ENCODE results near the gene SARM1.
"Not testable (repeated sequence)": the region's sequence is repeated elsewhere in the genome, so short reads cannot be mapped to it uniquely, and the experiment has no call there.

The SARM1 gene

DNA sequence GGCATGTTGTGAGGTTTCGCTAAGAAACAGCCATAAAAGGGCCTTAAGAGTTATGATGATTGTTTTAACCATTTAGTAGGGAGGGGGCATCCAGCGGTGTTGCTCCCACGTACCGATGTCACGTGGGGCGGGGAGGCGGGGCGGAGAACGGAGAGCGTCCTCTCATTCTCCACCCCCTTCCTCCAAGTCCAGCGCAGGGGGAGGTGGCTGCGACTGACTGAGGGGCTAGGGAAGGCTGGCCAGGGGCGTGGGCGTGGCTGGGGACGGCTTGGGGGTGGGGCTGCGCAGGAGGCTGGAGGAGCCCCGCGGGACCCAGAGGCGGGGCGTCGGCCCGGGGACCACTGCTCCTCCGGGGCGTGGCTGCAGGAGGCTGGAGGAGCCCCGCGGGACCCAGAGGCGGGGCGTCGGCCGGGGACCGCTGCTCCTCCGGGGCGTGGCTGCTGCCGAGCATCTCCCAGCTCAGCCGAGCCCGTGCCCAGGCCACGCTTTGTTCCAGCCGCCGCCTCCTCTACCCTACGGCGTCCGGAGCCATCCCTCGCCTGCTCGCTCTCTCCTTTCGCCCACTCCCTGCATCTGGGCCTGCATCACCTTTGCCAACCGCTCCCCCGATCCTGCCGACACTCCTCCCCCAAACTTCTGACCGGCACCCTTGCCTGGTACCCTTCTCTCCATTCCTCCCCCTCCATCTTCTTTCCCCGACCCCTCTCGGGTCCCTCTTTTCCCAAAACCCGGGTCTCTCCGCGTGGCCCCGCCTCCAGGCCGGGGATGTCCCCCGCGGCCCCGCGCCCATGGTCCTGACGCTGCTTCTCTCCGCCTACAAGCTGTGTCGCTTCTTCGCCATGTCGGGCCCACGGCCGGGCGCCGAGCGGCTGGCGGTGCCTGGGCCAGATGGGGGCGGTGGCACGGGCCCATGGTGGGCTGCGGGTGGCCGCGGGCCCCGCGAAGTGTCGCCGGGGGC lies at the start of gene SARM1:
SARM1 (plus strand) TSS at position 450 of the 958 bp plus-strand sequence; CDS start at position 789, 339 bp downstream.
- peak; percentile 80 for DNase-seq

DNA sequence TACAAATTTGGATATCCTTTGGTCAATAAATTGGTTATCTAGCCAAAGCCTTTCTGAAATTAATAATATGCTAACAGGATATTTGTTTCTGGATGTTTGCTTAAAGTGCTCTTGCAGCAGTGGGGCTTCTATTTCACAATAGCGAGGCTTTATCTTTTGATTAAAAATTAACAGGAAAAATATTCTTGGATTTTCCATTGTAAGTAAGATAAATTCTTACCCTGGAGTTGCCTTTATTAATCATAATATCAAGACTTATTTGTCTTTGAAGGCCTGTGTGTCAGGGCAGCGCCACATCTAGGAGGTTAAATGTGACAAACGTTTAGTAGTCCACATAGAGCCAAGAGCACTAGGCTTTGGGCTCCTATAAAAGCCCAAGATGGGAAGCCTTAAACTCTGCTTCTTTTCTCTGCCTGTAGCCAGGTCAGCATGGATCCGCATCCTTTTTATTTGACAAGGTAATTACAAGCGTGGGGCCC lies 47.2 kb upstream of the SARM1 start:
- no peak for DNase-seq

DNA sequence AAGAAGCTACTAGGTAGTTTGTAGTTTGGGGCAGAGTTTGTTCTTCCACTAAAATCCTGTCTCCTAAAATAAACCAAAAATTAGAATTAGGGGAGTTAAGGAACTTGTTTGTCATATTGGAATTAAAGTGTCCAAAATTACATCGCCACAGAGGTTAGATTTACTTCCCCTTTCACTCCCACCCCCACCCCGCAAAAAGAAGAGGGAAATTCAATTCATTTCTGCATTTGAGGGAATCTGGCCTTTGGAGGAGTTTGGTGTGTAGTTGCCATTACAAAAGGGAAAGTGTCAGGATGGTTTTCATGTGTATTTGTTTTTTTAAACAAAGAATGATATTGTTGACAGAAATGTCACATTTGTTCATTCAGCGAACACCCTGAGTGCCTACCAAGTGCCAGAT lies 46.7 kb upstream of the SARM1 start:
- no peak for DNase-seq

DNA sequence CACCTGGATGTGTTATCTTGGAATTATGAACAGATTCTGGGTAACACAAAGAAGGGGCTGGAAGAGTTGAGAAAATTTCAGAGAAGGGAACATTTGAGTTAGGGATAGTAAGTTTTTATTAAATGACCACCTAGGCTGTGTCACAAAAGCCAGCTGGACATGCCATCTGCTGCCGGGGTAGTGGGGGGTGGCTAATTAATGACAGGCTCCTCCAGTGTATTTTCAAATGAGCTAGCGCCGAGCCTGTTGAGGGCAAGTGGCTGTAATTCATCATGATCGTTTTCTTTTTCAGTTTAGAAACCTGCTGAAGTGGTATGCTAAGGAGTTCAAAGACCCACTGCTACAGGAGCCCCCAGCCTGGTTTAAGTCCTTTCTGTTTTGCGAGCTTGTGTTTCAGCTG lies 46.3 kb upstream of the SARM1 start:
- DNase-seq, result no peak

DNA sequence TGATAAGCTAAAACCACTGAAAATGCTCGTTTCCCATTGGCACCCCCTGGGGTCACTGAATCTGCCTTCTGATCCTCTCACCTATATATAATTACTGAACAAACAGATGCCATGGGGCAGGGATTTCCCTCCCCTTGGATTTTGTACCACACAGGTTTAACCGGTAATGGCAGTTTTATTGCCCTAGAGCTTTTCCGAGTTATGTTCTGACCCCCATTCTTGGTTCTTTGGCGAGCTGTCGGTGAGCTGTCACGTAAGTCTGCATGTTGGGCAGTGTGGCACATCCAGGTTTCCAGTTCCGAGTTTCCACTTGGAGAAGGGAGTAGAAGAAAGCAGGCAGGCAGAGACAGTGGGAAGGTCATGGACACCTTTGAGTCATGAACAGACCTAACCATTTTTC lies 45.4 kb upstream of the SARM1 start:
- no peak for DNase-seq

DNA sequence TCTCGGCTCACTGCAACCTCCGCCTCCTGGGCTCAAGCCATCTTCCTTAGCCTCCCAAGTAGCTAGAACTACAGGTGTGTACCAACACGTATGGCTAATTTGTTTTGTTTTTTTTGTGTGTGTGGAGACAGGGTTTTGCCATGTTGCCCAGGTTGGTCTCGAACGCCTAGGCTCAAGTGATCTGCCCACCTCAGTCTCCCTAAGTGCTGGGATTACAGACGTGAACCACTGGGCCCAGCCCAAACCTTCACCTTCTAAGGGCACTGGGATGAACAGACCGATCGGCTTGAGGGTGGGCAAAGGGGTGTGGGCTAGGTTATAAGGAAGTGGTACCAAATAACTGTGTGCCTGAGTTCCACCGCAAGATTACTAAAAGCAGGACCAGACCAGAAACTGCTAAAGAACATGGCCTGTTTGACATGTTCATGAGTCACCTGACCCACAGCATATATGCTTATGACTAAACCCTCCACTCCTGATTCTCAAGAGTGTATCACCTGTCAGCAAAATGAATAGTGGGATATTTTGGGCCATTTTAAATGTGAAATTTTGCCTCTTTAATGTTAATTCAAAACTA lies 44.4 kb upstream of the SARM1 start:
- no peak for DNase-seq

DNA sequence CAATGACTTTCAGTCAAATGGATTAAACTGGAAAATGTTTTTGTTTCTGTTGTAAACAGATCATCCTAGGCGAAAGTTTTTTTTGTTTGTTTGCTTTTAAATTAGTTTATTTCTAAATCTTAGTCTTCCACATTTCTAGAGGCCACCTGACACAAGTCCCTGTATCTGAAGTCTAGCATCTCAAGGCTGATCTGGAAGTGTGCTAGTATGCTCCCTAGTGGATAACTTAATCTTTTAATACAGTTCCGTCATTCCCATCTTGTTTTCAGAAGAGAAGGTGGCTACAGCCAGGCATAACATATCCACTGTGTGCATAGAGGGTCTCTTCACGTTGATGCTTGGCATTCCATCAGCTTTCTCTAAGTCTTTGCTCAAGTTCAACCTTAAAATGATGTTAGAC lies 43.8 kb upstream of the SARM1 start:
- DNase-seq, result no peak

DNA sequence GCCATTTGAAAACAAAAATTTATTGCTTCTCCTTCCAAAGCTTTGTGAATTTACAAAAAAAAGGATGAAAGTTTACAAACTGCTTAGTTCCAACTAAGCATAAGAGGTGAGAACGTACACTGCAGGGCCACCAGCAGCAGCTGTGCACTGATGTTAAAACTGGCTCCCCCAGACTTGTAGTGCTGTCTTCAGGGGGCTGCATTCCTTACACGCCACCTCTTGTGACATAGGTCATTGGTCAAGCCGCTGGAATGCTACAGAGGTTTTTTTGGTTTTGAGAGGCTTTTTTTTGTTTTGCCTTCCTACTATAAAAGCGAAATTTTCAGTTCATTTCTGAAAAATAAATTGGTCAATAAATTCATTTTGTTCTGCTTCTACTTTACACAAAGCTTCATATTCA lies 43.2 kb upstream of the SARM1 start:
- DNase-seq, result no peak

DNA sequence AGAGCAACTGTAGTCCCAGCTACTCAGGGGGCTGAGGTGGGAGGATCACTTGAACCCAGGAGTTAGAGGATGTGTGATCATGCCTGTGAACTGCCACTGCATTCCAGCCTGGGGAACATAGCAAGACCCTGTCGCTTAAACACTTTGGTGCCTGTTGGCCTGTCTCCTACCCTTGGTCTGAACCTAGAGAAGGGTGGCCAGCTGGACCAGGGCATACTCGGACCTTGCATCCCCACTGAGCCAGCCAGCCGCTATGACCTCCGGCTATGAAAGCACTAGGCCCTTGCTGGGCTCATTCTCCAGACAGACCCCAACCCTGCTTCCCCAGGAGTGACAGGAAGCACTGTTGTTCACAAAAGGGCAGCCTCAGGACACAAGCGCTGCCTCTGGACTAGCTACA lies 40.8 kb upstream of the SARM1 start:
- DNase-seq, result no peak

DNA sequence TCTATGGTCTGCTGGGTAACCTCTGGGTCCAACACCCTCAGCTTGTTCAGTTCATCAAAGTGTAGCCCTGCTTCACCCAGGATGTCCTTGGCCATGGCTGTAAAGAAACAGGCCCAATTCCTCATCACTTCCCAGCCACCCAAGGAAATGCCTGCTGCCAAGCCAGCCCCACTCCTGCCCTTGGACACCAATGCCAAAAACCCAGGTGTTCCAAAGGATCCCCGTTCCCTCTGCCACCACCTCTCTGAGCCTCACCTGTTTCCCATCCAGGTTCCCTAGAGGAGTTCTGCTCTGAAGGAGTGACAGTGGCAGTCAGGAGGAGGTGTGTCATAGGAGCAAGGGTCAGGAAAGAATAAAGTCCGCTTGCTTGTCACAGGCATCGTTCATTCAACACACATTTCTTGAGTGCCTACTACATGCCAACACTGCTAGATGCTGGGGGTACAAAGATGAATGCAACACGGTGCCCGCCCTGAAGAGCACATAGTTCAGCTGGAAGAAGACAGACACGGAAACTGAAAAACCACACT lies 39.5 kb upstream of the SARM1 start:
- no peak for DNase-seq

DNA sequence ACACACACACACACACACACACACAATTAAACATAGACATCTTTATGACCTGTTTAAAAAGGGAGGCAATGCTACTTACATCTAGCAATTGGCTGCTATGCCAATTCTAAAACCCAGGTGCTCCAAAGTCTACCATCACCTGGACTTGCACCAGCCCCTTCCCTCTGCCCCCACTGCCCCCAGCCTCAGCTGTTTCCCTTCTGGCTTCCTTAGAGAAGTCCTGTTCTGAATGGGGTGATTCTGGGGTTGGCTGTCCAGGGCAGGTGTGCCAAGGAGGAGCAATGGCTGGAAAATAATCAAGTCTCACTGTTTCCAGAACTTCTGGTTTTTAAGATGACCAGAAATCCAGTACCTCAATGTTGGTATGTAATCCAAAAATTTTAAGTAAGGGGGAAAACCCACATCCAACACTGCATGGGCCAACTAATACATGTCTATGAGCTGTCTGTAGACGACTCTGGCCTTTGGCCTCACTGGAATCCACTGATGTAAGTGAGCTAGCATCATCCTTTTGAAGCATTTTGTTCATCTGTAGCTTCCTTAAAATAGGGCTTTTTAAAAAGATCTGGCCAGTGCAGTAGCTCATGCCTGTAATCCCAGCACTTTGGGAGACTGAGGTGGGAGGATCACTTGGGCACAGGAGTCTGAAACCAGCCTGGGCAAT lies 38.3 kb upstream of the SARM1 start:
- no peak for DNase-seq

DNA sequence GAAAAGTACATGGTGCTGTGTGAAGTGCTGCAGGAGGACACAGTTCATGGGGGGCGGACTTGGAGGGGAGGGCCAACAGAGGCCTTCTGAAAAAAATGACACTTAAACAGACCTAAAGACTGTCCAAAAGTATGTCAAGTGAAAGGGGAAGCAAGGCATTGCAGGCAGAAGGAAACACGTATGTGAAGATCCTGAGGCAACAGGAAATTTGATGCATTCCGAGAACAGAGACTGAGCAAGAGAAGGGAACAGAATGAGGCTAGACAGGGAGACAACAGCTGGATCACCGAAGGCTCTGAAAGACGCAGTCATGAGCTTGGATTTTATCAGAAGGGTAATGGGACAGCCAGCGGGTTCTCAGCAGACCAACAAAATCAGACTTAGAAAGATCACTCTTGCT lies 37.3 kb upstream of the SARM1 start:
- no peak for DNase-seq

DNA sequence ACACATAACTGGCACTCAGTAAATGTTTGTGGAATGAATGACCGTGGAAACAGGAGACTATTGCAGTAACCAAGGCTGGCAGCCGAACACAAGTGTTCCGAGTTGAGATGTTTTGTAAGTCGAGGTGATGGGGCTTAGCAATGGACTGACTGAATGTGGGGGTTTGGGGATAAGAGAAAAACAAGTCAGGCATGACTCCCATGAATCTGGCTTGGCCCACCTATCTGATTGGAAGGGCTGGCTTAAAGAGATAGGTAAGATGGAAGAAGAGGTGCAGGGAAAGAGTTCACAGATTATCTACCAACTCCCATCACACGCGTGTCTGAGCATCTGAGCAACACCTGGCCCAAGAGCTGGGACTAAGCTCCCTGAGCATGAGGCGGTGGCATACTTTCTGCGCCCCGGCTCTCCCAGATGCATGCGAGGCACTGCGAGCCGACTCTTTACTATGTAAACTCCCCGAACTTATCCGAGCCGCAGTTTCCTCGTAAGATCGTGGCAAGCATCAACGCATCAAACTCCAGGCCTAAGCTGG lies 36.8 kb upstream of the SARM1 start:
- no peak for DNase-seq

DNA sequence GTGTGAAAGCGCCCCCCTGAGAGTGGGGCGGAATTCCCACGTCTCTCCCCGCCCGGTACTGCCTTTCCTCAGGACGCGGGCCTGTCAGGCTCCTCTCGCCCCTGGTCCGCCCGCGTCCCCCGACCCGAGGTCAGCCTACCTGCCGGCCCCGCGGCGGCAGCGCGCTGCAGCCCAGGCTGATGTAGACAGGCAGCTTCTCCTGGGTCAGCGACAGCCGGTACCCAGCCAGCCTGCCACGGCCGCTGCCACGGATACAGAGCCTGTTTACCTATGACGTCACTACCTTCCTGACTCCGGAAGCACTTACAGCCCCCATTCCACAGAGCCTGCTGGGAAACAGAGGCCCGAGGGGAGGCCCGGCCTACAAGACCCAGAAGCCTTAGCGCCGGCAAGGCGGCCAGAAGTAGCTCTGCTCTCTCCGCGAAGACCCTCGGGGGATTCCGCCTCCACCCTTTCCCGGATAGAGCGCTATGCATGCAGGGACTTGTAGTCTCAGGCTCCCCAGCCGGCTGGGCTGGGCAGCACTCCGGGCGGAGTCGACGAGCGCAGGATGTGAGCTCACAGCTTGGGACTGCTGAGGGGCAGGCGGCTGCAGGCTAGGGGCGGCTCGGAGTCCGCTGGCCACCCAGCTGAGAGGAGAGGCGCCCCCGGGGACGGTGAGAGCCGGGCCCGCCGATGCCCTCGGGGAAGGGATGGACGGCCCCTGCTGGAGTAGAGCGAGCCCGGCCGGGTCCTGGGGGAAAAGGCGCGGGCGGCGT lies 36.1 kb upstream of the SARM1 start, which contains the start of the genes IFT20 and TNFAIP1:
IFT20 (minus strand) TSS at position 272 of the 758 bp plus-strand sequence. CDS start 3,487 bp downstream, outside the sequence.
TNFAIP1 (plus strand) TSS at position 561 of the 758 bp plus-strand sequence. CDS start 3,761 bp downstream, outside the sequence.
- DNase-seq, result peak; percentile 96 to 98

DNA sequence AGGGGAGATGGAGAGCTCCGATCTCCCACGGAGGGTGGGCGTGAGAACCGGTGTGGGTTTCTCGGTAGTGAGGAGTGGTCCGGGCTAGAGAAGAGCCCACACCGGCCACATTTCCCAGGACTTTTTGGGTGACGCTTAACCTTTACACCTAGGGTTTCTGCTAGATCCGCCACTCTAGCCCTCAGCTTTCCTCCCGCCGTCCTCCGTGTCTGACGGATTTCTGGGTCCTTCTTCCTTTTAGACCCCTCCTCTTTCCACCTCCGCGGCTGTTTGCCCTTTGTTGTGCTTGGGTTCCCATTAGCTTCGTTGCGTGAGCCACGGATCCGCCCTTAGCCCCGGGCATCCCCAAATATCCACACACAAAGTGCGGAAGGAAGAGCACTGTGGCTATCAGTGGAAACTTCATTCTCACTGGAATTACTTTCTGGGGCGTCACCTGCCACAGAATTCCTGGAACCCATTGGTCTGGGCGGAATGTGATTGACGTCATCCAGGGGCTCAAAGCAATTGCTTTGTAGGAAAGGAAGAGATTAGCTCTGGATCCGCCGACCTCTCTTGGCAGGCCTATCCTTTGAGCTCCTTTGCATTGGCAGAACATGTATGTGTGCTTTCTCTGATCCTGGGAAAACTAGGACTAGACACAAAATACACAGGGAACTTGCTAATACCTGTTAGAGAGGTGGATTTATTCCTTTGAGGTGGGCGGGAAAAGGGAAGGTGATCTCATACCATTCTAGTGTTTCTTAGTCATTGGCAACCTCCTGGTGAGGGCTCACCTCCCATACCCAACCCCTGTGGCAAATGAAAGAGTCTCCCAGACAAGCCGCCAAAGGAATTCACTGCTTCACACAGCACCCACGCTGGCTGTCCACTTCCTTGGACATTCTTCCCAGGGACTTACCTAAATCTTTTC lies 35.3 kb upstream of the SARM1 start:
- DNase-seq, result peak; percentile 25 to 28

DNA sequence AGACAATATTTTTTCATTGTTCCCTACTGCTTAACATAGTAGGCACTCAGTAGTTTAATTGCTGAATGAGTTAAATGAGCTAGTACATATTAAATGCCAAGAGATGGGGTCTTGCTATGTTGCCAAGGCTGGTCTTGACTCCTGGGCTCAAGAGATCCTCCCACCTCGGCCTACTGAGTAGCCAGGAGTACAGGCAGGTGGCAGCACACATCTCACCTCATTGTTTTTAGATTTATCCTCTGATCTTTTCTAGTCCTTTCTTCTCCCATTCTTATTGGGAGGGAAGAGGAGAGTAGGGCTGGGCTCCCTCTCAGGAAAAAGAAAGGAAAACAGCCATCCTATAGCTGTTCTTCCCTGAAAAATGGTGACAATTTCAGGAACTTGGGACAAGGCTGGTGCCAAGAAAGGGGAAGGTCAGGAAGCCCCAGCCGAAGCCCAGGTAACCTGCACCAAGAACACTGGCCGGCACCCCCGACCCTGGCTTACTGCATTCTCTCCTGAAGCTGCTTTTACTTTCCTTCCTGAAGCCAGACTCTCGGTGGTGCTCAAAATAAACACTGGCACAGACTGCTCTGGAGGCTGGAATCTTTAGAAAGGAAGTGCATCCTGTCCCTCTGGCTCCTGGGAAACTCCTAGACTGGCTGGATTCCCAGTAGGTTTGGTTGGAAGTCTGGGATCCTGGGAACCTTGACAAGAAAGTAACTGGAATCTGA lies 33.3 kb upstream of the SARM1 start:
- no peak for DNase-seq

DNA sequence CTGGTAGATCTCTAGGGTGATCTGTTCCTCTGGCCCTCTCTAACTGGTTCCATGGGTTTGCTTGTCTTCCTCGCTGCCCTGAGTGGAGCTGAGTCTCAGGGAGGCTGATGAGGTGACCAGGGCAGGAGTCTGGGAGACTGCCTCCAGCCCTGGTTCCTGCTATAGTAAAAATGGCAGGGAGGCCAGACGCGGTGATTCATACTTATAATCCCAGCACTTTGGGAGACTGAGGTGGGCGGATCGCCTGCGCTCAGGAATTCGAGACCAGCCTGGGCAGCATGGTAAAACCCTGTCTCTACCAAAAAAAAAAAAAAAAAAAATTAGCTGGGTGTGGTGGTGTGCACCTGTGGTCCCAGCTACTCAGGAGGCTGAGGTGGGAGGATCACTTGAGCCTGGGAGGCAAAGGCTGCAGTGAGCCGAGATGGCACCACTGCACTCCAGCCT lies 32.7 kb upstream of the SARM1 start:
- not testable (repeated sequence) for DNase-seq

DNA sequence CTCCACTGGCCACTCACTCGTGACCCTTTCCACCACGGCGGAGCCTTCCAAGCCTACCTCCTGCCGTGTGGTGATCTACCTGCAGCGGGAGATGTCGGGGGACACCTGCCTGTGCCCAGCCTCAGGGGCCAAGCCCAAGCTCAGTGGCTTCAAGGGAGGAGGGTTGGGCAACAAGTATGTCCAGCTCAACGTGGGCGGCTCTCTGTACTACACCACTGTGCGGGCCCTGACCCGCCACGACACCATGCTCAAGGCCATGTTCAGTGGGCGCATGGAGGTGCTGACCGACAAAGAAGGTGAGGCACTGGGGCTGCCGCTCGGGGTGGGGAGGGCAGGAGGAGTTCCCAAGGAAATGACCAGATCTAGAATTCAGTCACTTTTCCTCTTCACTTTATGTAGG lies 32.1 kb upstream of the SARM1 start:
- no peak for DNase-seq

DNA sequence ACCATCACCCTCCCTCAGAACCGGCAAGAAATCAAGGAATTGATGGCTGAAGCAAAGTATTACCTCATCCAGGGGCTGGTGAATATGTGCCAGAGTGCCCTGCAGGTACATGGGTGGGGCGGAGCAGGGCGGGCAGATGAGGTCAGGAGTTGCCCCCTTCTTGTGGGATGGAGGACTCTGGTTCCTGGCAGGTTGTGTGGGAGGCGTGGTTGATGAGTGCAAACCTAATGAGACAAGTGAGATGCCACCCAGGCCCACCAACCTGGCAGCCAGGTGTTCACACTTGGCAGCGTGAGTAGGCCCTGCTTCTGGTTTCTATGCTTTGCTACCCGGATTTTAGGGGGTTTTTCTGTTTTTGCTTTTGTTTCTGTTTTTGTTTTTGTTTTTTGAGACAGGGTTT lies 31.1 kb upstream of the SARM1 start:
- no peak for DNase-seq

DNA sequence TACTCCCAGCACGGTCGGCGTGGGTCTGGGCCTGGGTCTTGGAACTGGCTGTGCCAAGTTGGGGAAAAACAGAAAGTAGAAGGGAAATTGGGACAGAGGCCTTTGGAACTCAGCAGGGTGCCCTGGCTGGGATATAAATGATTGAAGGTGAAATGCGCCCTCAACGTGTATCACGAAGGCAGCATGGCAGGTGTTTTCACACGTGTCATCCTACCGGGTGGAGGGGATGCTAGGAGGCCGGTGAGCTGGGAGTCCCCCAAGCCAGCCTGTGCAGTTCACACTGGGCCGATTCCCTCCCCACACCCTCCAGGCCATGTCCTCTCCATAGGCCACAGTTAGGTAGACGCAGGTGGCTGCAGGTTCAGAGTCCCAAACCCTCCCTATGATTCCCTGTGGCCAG lies 30.0 kb upstream of the SARM1 start:
- DNase-seq, result no peak
